ENCODE results near the gene SLC34A3. TPM values are rescaled to one million over a fixed set of nuclear protein-coding genes. Genes with fewer than 3 reads are reported as not detected.
A peak's percentile ranks its signal among the peaks of the same experiment; 100 is the strongest.

The SLC34A3 gene
- total and polyA plus RNA-seq, 2 donors (not counting 3 experiments of a cell fraction or from before 2014, with no cell fraction given) = not detected

DNA sequence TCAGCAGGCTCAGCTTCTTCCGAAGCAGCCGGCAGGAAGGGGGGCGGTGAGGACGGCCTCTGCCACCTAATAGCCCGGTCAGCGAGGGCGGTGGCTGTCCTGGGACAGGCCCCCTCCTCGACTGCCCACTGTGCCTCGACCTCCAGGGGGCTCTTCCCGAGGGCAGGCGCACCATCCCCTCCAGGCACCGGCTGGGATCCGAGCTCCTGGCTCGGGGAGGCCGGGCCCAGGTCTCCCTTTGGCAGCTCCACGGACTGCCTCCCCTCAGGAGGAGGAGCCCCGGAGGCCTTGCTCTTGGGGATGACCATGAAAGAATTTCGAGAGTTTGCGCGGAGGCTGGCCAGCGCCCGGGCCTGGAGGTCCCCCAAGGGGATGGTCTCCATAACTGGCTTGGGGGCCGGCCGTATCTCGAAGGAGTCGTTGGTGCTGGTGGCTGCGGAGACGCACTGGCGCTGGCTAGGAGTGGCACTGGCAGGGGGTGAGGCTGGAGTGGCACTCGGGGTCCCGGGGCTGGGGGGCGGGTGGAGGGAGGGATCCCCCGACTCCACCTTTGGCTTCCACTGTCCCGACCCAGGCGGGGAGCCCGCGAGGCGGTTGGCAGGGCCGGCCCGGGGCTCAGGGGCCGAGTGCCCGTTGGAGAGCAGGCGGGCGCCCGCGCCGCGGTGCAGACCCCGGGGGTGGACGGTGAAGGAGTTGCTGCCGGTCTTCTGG, 31.1 kb upstream of the SLC34A3 start:
- intact Hi-C loops (cut with micrococcal nuclease) = loop anchor here (1.0 to 2.0 kb wide), 5 partner anchors 10 to 70 kb away; partner anchors contain the start of gene TUBB4B
- CTCF ChIA-PET = interaction anchor here (1.2 to 1.7 kb wide), 4 partner anchors 11 to 37 kb away, joined by 5 to 8 read pairs (median 6); partner anchors contain the start of genes ANAPC2, RNF224 and SSNA1
- Histone ChIP-seq H2AFZ (ENCODE audit: low read depth, low read length) (no peak overlapping the region), H3K79me2 (ENCODE audit: control insufficient read depth, insufficient read depth, low read length) (peaks cover 12% of the 10 kb centered on the region), H3K9me3 (replicated peaks; ENCODE audit: control insufficient read depth, insufficient read depth, low read length) (no peaks in the 10 kb centered on the region), H3K9ac (replicated peaks; ENCODE audit: extremely low read depth, insufficient read depth, low read length) (no peak overlapping the region), H3K4me1 (ENCODE audit: control insufficient read depth, extremely low read depth, insufficient read depth, low read length) (peaks cover 15% of the 10 kb centered on the region), H3K27ac (ENCODE audit: insufficient read depth, low read depth, low read length) (no peak overlapping the region), H3K9me1 (replicated peaks; ENCODE audit: control insufficient read depth, extremely low read depth, insufficient read depth, low read length) (no peaks in the 10 kb centered on the region), H3K4me3 (replicated peaks in 1 of 3; ENCODE audit: insufficient read depth in 1 of 3, low read depth in 1 of 3, low read length in 3 of 3) (peak overlapping the region in 1 of 3 experiments; percentile 43), H3K36me3 (ENCODE audit: control insufficient read depth in 2 of 2, extremely low read depth in 1 of 2, insufficient read depth in 2 of 2, low read length in 2 of 2) (no peaks in the 10 kb centered on the region), H4K20me1 (replicated peaks; ENCODE audit: control insufficient read depth, extremely low read depth, insufficient read depth, low read length) (no peaks in the 10 kb centered on the region), H3K27me3 (ENCODE audit: control insufficient read depth in 2 of 2, insufficient read depth in 2 of 2, low read length in 2 of 2) (no peaks in the 10 kb centered on the region), H3K4me2 (ENCODE audit: insufficient read depth, low read length) (peak overlapping the region; percentile 46)
- DNase-seq (ENCODE audit: low read depth, low spot score) (peak; percentile 12), FAIRE-seq (no peak)
- BruUV-seq (replicated peaks) = no TSS peak
- dilution Hi-C loops (cut with MboI; ENCODE audit: extremely low pct_ligation_motif_present, low sequenced_read_pairs) = no loop called here
- POLR2A ChIA-PET = no interaction called here
- no peak for TF ChIP-seq GATA2 (IDR thresholded peaks at IDR 0.05; ENCODE audit: insufficient read depth, insufficient read length, low read depth, low read length)
- no peak for TF ChIP-seq POLR2AphosphoS5 (IDR thresholded peaks at IDR 0.05; ENCODE audit: insufficient read depth, low read depth, low read length)

DNA sequence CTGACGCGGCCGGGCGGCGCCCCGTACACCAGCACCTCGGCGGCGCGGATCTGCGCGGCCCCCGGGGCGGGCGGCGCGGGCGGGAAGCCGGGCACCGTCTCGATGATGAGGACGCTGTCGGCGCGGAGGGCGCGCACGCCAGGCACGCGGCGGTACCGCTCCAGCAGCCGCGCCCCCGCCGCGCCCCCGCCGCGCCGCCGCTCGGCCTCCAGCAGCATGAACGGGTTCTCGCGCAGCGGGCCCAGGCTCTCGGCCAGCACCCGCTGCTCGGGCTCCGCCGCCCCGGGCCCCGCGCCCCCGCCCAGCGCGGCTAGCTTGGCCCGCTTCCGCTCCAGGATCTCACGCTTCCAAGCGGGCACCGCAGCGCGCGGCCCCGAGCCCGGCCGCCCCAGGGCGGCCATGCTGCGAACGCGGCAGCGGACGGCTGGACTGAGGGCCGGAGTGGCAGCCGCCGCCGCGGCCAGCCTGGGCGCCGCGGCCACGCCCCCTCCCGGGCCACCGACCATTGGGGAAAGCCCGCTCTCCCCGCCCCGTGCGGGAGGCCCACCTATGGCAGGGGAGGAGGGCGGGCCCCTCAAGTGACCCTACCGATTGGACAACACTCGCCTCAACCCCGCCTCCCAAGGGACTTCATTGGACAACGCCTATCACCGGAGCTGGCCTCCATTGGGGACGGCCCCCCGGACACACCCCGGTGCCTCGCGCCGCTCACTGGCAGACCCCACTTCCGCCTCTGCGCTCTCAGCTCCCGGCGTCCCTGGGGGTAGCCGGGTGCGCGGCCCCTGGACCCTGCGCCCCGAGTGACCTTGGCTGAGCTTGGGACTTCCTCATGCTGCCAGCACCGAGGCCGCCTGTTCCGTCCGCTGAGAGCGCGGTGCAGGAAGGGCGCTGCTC, 30.1 kb upstream of the SLC34A3 start, which contains the start of gene TPRN:
Gene TPRN (minus strand): TSS at position 431 of the 894 bp plus-strand sequence. CDS start 30 bp downstream, at position 401.
- Histone ChIP-seq H3K27ac (ENCODE audit: insufficient read depth, low read depth, low read length) (no peak within 1 kb of the TSS), H3K9ac (replicated peaks; ENCODE audit: extremely low read depth, insufficient read depth, low read length) (no peak within 1 kb of the TSS), H3K4me1 (ENCODE audit: control insufficient read depth, extremely low read depth, insufficient read depth, low read length) (peaks cover 21% of the 10 kb centered on the region), H3K9me1 (replicated peaks; ENCODE audit: control insufficient read depth, extremely low read depth, insufficient read depth, low read length) (no peaks in the 10 kb centered on the region), H3K4me3 (replicated peaks in 1 of 3; ENCODE audit: insufficient read depth in 1 of 3, low read depth in 1 of 3, low read length in 3 of 3) (peak within 1 kb of the TSS in 2 of 3 experiments; percentile 27 to 80), H3K9me3 (replicated peaks; ENCODE audit: control insufficient read depth, insufficient read depth, low read length) (no peaks in the 10 kb centered on the region), H3K27me3 (ENCODE audit: control insufficient read depth in 2 of 2, insufficient read depth in 2 of 2, low read length in 2 of 2) (no peaks in the 10 kb centered on the region), H4K20me1 (replicated peaks; ENCODE audit: control insufficient read depth, extremely low read depth, insufficient read depth, low read length) (no peaks in the 10 kb centered on the region), H3K4me2 (ENCODE audit: insufficient read depth, low read length) (peak within 1 kb of the TSS; percentile 46), H3K36me3 (ENCODE audit: control insufficient read depth in 2 of 2, extremely low read depth in 1 of 2, insufficient read depth in 2 of 2, low read length in 2 of 2) (no peaks in the 10 kb centered on the region), H3K79me2 (ENCODE audit: control insufficient read depth, insufficient read depth, low read length) (peaks cover 19% of the 10 kb centered on the region), H2AFZ (ENCODE audit: low read depth, low read length) (peak within 1 kb of the TSS; percentile 55)
- CTCF ChIA-PET = interaction anchor here (0.8 to 1.5 kb wide), 7 partner anchors 11 to 154 kb away, joined by 3 to 7 read pairs (median 3); partner anchors contain the start of genes CYSRT1, NPDC1, RNF208 and RNF224
- POLR2A ChIA-PET = interaction anchor here (0.6 to 1.2 kb wide), 6 partner anchors 11 to 75 kb away, joined by 3 to 10 read pairs (median 6); partner anchors contain the start of genes ANAPC2, SSNA1 and TUBB4B
- TF ChIP-seq POLR2A (IDR thresholded peaks at IDR 0.05; ENCODE audit: low read depth, low read length) = peak; percentile 98
- TF ChIP-seq, protein P1, sequence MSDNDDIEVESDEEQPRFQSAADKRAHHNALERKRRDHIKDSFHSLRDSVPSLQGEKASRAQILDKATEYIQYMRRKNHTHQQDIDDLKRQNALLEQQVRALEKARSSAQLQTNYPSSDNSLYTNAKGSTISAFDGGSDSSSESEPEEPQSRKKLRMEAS (IDR thresholded peaks at IDR 0.05; ENCODE audit: insufficient read depth, insufficient read length) = no peak
- TF ChIP-seq EZH2 (IDR thresholded peaks at IDR 0.05; ENCODE audit: borderline replicate concordance, low read depth, low read length, severe bottlenecking) = no peak
- peak; percentile 92 for TF ChIP-seq POLR2AphosphoS5 (IDR thresholded peaks at IDR 0.05; ENCODE audit: insufficient read depth, low read depth, low read length)
- intact Hi-C loops (cut with micrococcal nuclease) = loop anchor here (1.0 to 2.0 kb wide), 5 partner anchors 11 to 71 kb away; partner anchors contain the start of gene TUBB4B
- DNase-seq (ENCODE audit: low read depth, low spot score) (peak; percentile 98), FAIRE-seq (peak; percentile 96)
- dilution Hi-C loops (cut with MboI; ENCODE audit: extremely low pct_ligation_motif_present, low sequenced_read_pairs) = no loop called here
- no TSS peak for BruUV-seq (replicated peaks)
